Tibial nerve (tissue), 4 donors: Measurements from ENCODE around the gene CES5A. TPM values are rescaled to one million over a fixed set of nuclear protein-coding genes. Genes with fewer than 3 reads are reported as not detected.
A peak's percentile ranks its signal among the peaks of the same experiment; 100 is the strongest.
"Not testable (repeated sequence)": the region's sequence is repeated elsewhere in the genome, so short reads cannot be mapped to it uniquely, and the experiment has no call there.

Experiments
- DNase-seq, 2 donors: peaks; one replicate each; pipeline ENCODE4 v3.0.0-alpha.2; 2019; ENCODE audit warnings: low spot score in 2 of 2
- H3K27ac ChIP-seq, 4 donors: fragments of 200-600 bp; sonication (generic) in 3 of 4; one replicate each; pipeline ENCODE4 v1.5.1; 2017 to 2019; ENCODE audit warnings: mild to moderate bottlenecking in 1 of 4
- H3K27me3 ChIP-seq, 2 donors: fragments of 200-600 bp; sonication (generic) in 1 of 2; one replicate each; pipeline versions ENCODE4 v1.5.1 to v1.6.0; 2017 to 2019
- H3K36me3 ChIP-seq, 3 donors: fragments of 200-600 bp; sonication (generic); one replicate each; pipeline ENCODE4 v1.5.1; 2018 to 2019
- H3K4me1 ChIP-seq, 4 donors: fragments of 200-600 bp; sonication (generic) in 3 of 4; one replicate each; pipeline ENCODE4 v1.5.1; 2017 to 2019
- H3K4me3 ChIP-seq, 4 donors: fragments of 200-600 bp; sonication (generic) in 3 of 4; one replicate each; pipeline ENCODE4 v1.5.1; 2017 to 2019; ENCODE audit warnings: mild to moderate bottlenecking in 1 of 4, moderate library complexity in 1 of 4
- H3K9me3 ChIP-seq, 4 donors: fragments of 200-600 bp; sonication (generic) in 3 of 4; one replicate each; pipeline ENCODE4 v1.5.1; 2017 to 2019
- CTCF ChIP-seq, 5 experiments: fragments of 200-600 bp in 3 of 5; fragments of 450-650 bp in 2 of 5; sonication (generic) in 3 of 5; IDR thresholded peaks; one replicate each; pipeline ENCODE4 v1.5.1; 2016 to 2019; ENCODE audit warnings: antibody characterized with exemption in 5 of 5, mild to moderate bottlenecking in 3 of 5, moderate library complexity in 2 of 5
- EP300 ChIP-seq, 2 donors: sonication (generic); formaldehyde crosslinking; IDR thresholded peaks; one replicate each; pipeline ENCODE4 v1.6.1; 2017; ENCODE audit warnings: antibody characterized with exemption in 2 of 2, mild to moderate bottlenecking in 1 of 2
- POLR2A ChIP-seq, 2 donors: fragments of 450-650 bp; IDR thresholded peaks; one replicate each; pipeline ENCODE4 v1.6.1; 2017; ENCODE audit warnings: antibody characterized with exemption in 2 of 2, mild to moderate bottlenecking in 2 of 2, moderate library complexity in 2 of 2
- WGBS, 2 donors: methylation state at CpG; one replicate each; pipeline ENCODE4 v1.1.5; 2018; 5-methylcytosine and 5-hydroxymethylcytosine counted together
- total RNA-seq, 4 donors: library from RNA; depleted of rRNA; stranded (reverse); fragments of >200 nt; gene quantifications; one replicate each; pipeline ENCODE4 v1.1.0, GENCODE V29; 2016

Gene CES5A
- total RNA-seq, 4 donors from 2014 or later, result not detected

GRCh38 chr16:55836158-55836611, 39.0 kb downstream of the CES5A start:
- H3K27me3 ChIP-seq, result no peaks in the 10 kb centered on the region
- H3K27ac ChIP-seq, result no peak overlapping the region
- WGBS, 2 donors, result 79 to 83% methylated on average over 1 to 4 of the region's 4 CpGs
- no peaks in the 10 kb centered on the region for H3K36me3 ChIP-seq
- no peaks in the 10 kb centered on the region for H3K9me3 ChIP-seq
- H3K4me1 ChIP-seq, result peaks cover 0 to 16% (median 0%) of the 10 kb centered on the region in 4 donors
- no peak overlapping the region for H3K4me3 ChIP-seq
- no peak for TF ChIP-seq CTCF (IDR thresholded peaks at IDR 0.05)
- no peak for TF ChIP-seq EP300 (IDR thresholded peaks at IDR 0.05)
- no peak for TF ChIP-seq POLR2A (IDR thresholded peaks at IDR 0.05)
- no peak for DNase-seq

- DNase-seq, result peak; percentile 53 to 83
- Histone ChIP-seq H3K27ac (no peak overlapping the region), H3K4me1 (peaks cover 0 to 16% (median 0%) of the 10 kb centered on the region in 4 donors), H3K27me3 (no peaks in the 10 kb centered on the region), H3K4me3 (no peak overlapping the region), H3K9me3 (no peaks in the 10 kb centered on the region), H3K36me3 (no peaks in the 10 kb centered on the region)
- TF ChIP-seq POLR2A (IDR thresholded peaks at IDR 0.05) (no peak), EP300 (IDR thresholded peaks at IDR 0.05) (peak in 1 of 2 donors; percentile 21), CTCF (IDR thresholded peaks at IDR 0.05) (no peak)
- whole genome bisulfite sequencing, 2 donors, result 13 to 20% methylated on average over 1 of the region's 1 CpG
Observed at GRCh38 chr16:55835581-55835980, 39.6 kb downstream of the CES5A start.

- not testable (repeated sequence) for DNase-seq, H3K9me3 ChIP-seq, H3K27ac ChIP-seq, H3K4me3 ChIP-seq, H3K27me3 ChIP-seq, H3K36me3 ChIP-seq
- WGBS, 2 donors, result 80 to 90% methylated on average over 3 of the region's 3 CpGs
- peaks cover 0 to 16% (median 0%) of the 10 kb centered on the region in 4 donors for H3K4me1 ChIP-seq
Observed at GRCh38 chr16:55835173-55835572, 40.0 kb downstream of the CES5A start.

GRCh38 chr16:55834049-55834448, 41.1 kb downstream of the CES5A start:
- H3K27ac ChIP-seq, result no peak overlapping the region
- H3K9me3 ChIP-seq, result no peaks in the 10 kb centered on the region
- 62 to 63% methylated on average over 7 of the region's 7 CpGs for WGBS, 2 donors
- H3K4me3 ChIP-seq, result no peak overlapping the region
- H3K27me3 ChIP-seq, result no peaks in the 10 kb centered on the region
- TF ChIP-seq POLR2A (IDR thresholded peaks at IDR 0.05) (no peak), EP300 (IDR thresholded peaks at IDR 0.05) (no peak), CTCF (IDR thresholded peaks at IDR 0.05) (no peak)
- no peaks in the 10 kb centered on the region for H3K36me3 ChIP-seq
- H3K4me1 ChIP-seq, result peaks cover 0 to 14% (median 0%) of the 10 kb centered on the region in 4 donors
- DNase-seq, result no peak

GRCh38 chr16:55832773-55833691, 42.1 kb downstream of the CES5A start, which contains the start of gene CES1:
TSS of gene CES1 (minus strand) at chr16:55833096. CDS start at chr16:55833055, 41 bp downstream.
- TF ChIP-seq POLR2A (IDR thresholded peaks at IDR 0.05) (no peak), EP300 (IDR thresholded peaks at IDR 0.05) (peak in 1 of 2 donors; percentile 24)
- peak; percentile 63 to 68 for DNase-seq
- Histone ChIP-seq H3K27me3 (no peaks in the 10 kb centered on the region), H3K36me3 (no peaks in the 10 kb centered on the region), H3K4me3 (peak within 1 kb of the TSS in 2 of 4 donors; percentile 7 to 35), H3K4me1 (peaks cover 0 to 12% (median 0%) of the 10 kb centered on the region in 4 donors), H3K9me3 (no peaks in the 10 kb centered on the region), H3K27ac (peak within 1 kb of the TSS in 1 of 4 donors; percentile 38)
- WGBS, 2 donors, result 57 to 69% methylated on average over 30 of the region's 30 CpGs

GRCh38 chr16:55832425-55832772, 42.8 kb downstream of the CES5A start:
- Histone ChIP-seq H3K4me1 (peaks cover 0 to 12% (median 0%) of the 10 kb centered on the region in 4 donors), H3K27ac (peak overlapping the region in 1 of 4 donors; percentile 38), H3K27me3 (no peaks in the 10 kb centered on the region), H3K9me3 (no peaks in the 10 kb centered on the region), H3K36me3 (no peaks in the 10 kb centered on the region), H3K4me3 (peak overlapping the region in 2 of 4 donors; percentile 7 to 35)
- no peak for TF ChIP-seq POLR2A (IDR thresholded peaks at IDR 0.05)
- TF ChIP-seq CTCF (IDR thresholded peaks at IDR 0.05), result no peak
- TF ChIP-seq EP300 (IDR thresholded peaks at IDR 0.05), result no peak
- no peak for DNase-seq
- 84 to 86% methylated on average over 17 of the region's 17 CpGs for WGBS, 2 donors
